HL-60 (cell line): ENCODE results near the gene HHATL.

Experiments
- DNase-seq, 2 experiments: peaks; one replicate each; pipeline ENCODE4 v3.0.0-alpha.2; 2010 to 2020; ENCODE audit warnings: low read depth in 1 of 2, low spot score in 1 of 2
- H3K27ac ChIP-seq: fragments of 250-450 bp; sonication (Bioruptor Pico); replicated peaks from 2 replicates; pipeline ENCODE4 v1.5.1; 2020; ENCODE audit warnings: mild to moderate bottlenecking, moderate library complexity
- H3K27me3 ChIP-seq: fragments of 250-450 bp; sonication (Bioruptor Pico); 2 replicates; pipeline ENCODE4 v1.5.1; 2021; ENCODE audit warnings: mild to moderate bottlenecking, moderate library complexity; ENCODE audit not compliant: insufficient read depth, poor library complexity, severe bottlenecking
- H3K4me3 ChIP-seq: replicated peaks from 2 replicates; pipeline ENCODE4 v1.5.1; 2011; ENCODE audit warnings: mild to moderate bottlenecking, control low read depth, low read length; ENCODE audit not compliant: insufficient read depth
- GABPA ChIP-seq: IDR thresholded peaks from 2 replicates; pipeline ENCODE4 v1.6.1; 2012; ENCODE audit warnings: low read depth
- POLR2AphosphoS5 ChIP-seq: IDR thresholded peaks from 2 replicates; pipeline ENCODE4 v1.6.1; 2012; ENCODE audit warnings: low read depth
- SPI1 ChIP-seq: IDR thresholded peaks from 2 replicates; pipeline ENCODE4 v1.6.1; 2012; ENCODE audit warnings: low read depth, mild to moderate bottlenecking, borderline replicate concordance
- long read RNA-seq: library from polyadenylated mRNA; unstranded; transcript quantifications from one replicate; pipeline ENCODE4 v2.0.0, GENCODE V29; 2020
- TF ChIP-seq, protein P1 (sequence below): IDR thresholded peaks from 2 replicates; pipeline ENCODE4 v1.6.1; 2012; ENCODE audit warnings: low read depth; ENCODE audit not compliant: insufficient replicate concordance
- TF ChIP-seq, protein P2 (sequence below): IDR thresholded peaks from one replicate; pipeline ENCODE4 v1.5.1; 2011; ENCODE audit warnings: low read length, control low read depth, inconsistent platforms; ENCODE audit not compliant: insufficient read depth

The HHATL gene, protein sequence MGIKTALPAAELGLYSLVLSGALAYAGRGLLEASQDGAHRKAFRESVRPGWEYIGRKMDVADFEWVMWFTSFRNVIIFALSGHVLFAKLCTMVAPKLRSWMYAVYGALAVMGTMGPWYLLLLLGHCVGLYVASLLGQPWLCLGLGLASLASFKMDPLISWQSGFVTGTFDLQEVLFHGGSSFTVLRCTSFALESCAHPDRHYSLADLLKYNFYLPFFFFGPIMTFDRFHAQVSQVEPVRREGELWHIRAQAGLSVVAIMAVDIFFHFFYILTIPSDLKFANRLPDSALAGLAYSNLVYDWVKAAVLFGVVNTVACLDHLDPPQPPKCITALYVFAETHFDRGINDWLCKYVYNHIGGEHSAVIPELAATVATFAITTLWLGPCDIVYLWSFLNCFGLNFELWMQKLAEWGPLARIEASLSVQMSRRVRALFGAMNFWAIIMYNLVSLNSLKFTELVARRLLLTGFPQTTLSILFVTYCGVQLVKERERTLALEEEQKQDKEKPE
- long read RNA-seq: 0 reads

DNA sequence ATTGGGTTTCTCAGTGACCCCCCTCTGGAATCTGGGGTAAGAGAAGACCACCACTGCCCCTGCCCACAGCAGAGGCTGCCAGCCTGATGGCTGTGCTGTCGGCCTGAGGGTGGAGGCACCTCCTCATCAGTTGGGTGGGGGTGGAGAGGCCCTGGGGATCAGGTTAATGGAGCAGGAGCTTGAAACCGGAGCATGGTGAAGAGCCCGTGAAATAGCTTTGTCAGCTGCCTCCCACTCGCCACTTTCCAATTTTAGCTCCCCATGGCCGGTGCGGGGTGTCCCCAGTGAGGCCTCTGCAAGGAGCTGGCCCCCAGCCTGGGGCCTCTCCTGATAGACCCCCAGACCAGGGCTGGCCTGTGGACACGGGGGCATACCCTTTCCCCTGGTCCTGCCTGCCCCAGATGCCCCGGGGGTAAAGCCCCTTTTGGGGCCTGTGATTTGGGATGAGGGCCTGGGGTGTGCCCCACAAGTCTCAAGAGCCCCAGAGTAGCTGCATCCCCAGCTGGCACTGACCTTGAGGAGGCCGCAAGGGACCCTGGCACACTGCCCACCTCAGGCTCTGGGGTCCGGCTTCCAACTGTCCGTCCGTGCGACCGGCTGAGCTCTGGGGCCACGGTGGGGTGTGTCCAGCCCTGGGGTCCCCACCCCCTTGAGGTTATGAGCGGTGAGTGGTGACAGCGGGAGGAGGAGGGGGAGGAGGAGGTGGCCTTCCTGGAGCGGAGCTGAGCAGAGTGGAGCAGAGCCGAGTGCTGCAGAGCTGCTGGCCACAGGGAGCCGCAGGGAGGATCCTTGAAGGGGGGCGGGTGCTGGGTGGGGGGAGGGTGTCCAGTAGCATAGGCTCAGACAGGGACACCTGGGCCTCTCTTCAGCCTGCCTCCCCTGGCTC lies at the start of gene HHATL:
Gene HHATL (minus strand): TSS at position 733 of the 886 bp plus-strand sequence. CDS start 1,972 bp downstream, outside the sequence.
- no peak within 1 kb of the TSS for H3K27ac ChIP-seq
- H3K4me3 ChIP-seq: no peak within 1 kb of the TSS
- no peaks in the 10 kb centered on the region for H3K27me3 ChIP-seq
- TF ChIP-seq, protein P1, sequence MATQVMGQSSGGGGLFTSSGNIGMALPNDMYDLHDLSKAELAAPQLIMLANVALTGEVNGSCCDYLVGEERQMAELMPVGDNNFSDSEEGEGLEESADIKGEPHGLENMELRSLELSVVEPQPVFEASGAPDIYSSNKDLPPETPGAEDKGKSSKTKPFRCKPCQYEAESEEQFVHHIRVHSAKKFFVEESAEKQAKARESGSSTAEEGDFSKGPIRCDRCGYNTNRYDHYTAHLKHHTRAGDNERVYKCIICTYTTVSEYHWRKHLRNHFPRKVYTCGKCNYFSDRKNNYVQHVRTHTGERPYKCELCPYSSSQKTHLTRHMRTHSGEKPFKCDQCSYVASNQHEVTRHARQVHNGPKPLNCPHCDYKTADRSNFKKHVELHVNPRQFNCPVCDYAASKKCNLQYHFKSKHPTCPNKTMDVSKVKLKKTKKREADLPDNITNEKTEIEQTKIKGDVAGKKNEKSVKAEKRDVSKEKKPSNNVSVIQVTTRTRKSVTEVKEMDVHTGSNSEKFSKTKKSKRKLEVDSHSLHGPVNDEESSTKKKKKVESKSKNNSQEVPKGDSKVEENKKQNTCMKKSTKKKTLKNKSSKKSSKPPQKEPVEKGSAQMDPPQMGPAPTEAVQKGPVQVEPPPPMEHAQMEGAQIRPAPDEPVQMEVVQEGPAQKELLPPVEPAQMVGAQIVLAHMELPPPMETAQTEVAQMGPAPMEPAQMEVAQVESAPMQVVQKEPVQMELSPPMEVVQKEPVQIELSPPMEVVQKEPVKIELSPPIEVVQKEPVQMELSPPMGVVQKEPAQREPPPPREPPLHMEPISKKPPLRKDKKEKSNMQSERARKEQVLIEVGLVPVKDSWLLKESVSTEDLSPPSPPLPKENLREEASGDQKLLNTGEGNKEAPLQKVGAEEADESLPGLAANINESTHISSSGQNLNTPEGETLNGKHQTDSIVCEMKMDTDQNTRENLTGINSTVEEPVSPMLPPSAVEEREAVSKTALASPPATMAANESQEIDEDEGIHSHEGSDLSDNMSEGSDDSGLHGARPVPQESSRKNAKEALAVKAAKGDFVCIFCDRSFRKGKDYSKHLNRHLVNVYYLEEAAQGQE: no peak
- TF ChIP-seq SPI1 (no peak), GABPA (no peak), POLR2AphosphoS5 (no peak)
- TF ChIP-seq, protein P2, sequence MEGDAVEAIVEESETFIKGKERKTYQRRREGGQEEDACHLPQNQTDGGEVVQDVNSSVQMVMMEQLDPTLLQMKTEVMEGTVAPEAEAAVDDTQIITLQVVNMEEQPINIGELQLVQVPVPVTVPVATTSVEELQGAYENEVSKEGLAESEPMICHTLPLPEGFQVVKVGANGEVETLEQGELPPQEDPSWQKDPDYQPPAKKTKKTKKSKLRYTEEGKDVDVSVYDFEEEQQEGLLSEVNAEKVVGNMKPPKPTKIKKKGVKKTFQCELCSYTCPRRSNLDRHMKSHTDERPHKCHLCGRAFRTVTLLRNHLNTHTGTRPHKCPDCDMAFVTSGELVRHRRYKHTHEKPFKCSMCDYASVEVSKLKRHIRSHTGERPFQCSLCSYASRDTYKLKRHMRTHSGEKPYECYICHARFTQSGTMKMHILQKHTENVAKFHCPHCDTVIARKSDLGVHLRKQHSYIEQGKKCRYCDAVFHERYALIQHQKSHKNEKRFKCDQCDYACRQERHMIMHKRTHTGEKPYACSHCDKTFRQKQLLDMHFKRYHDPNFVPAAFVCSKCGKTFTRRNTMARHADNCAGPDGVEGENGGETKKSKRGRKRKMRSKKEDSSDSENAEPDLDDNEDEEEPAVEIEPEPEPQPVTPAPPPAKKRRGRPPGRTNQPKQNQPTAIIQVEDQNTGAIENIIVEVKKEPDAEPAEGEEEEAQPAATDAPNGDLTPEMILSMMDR: no peak
- no peak for DNase-seq

- H3K27ac ChIP-seq: no peak overlapping the region
- TF ChIP-seq GABPA (no peak), POLR2AphosphoS5 (no peak), SPI1 (no peak)
- TF ChIP-seq, protein P1: no peak
- TF ChIP-seq, protein P2: no peak
- DNase-seq: no peak
- no peaks in the 10 kb centered on the region for H3K27me3 ChIP-seq
- no peak overlapping the region for H3K4me3 ChIP-seq
Observed at GRCh38 chr3:42751609-42752008, 49.0 kb upstream of the HHATL start.

- no peaks in the 10 kb centered on the region for H3K27me3 ChIP-seq
- no peak for DNase-seq
- no peak overlapping the region for H3K27ac ChIP-seq
- TF ChIP-seq, protein P2: no peak
- no peak for TF ChIP-seq GABPA
- no peak for TF ChIP-seq POLR2AphosphoS5
- TF ChIP-seq, protein P1: no peak
- TF ChIP-seq SPI1: no peak
- no peak overlapping the region for H3K4me3 ChIP-seq
Observed at GRCh38 chr3:42750834-42751233, 48.2 kb upstream of the HHATL start.
